ENCODE data around the gene FBRSL1.

Gene FBRSL1

GRCh38 chr12:132508491-132508740 lies 18.5 kb downstream of the FBRSL1 start:
- Histone ChIP-seq H3K9me3 (replicated peaks in 1 of 2; ENCODE audit: control insufficient read depth in 2 of 2, insufficient read depth in 1 of 2, low read depth in 1 of 2, low read length in 2 of 2) (no peaks in the 10 kb centered on the region), H2BK12ac (ENCODE audit: low read length) (no peak overlapping the region), H3K18ac (ENCODE audit: low read length) (no peak overlapping the region), H4K8ac (ENCODE audit: low read depth, low read length) (peak overlapping the region; percentile 43), H4K91ac (ENCODE audit: low read depth, low read length, poor library complexity) (no peak overlapping the region), H2AFZ (ENCODE audit: low read length) (no peak overlapping the region), H3K14ac (ENCODE audit: low read length) (no peak overlapping the region), H3K4ac (ENCODE audit: low read length) (no peak overlapping the region), H3K4me2 (ENCODE audit: insufficient read depth, low read length, poor library complexity, severe bottlenecking) (no peak overlapping the region), H2BK120ac (ENCODE audit: low read depth, low read length) (no peak overlapping the region), H3K27ac (replicated peaks; ENCODE audit: low read length) (no peak overlapping the region), H2BK5ac (ENCODE audit: low read length) (no peak overlapping the region), H2AK5ac (ENCODE audit: low read depth, low read length) (no peak overlapping the region), H3K4me1 (ENCODE audit: control insufficient read depth in 2 of 2, insufficient read depth in 1 of 2, low read depth in 1 of 2, low read length in 2 of 2) (peaks cover 6 to 16% of the 10 kb centered on the region in 2 donors), H3K27me3 (ENCODE audit: control insufficient read depth in 3 of 3, insufficient read depth in 3 of 3, low read depth in 1 of 3, low read length in 3 of 3) (no peaks in the 10 kb centered on the region), H3K36me3 (replicated peaks in 1 of 2; ENCODE audit: control insufficient read depth in 2 of 2, insufficient read depth in 2 of 2, low read length in 2 of 2) (peaks cover 2 to 13% of the 10 kb centered on the region in 2 donors), H3K4me3 (ENCODE audit: low read length in 2 of 2) (no peak overlapping the region), H3K23ac (ENCODE audit: low read depth, low read length, poor library complexity) (peak overlapping the region; percentile 65), H2BK15ac (ENCODE audit: low read length) (no peak overlapping the region), H3K9ac (ENCODE audit: low read depth, low read length, poor library complexity) (peak overlapping the region; percentile 12), H3K79me1 (ENCODE audit: low read depth, low read length) (peaks cover 24% of the 10 kb centered on the region)
- no CpG with 5 or more reads among the region's 16 CpGs for WGBS, 2 donors (ENCODE audit: extremely low coverage in 2 of 2, insufficient read length in 2 of 2, insufficient replicate concordance in 1 of 2)
- no peak for DNase-seq (ENCODE audit: low spot score)

GRCh38 chr12:132508860-132509732 lies 19.1 kb downstream of the FBRSL1 start:
- H3K4ac ChIP-seq (ENCODE audit: low read length), result no peak overlapping the region
- H2AFZ ChIP-seq (ENCODE audit: low read length), result no peak overlapping the region
- no peak overlapping the region for H4K8ac ChIP-seq (ENCODE audit: low read depth, low read length)
- H3K4me2 ChIP-seq (ENCODE audit: insufficient read depth, low read length, poor library complexity, severe bottlenecking), result no peak overlapping the region
- no peak overlapping the region for H3K4me3 ChIP-seq (ENCODE audit: low read length in 2 of 2)
- H4K91ac ChIP-seq (ENCODE audit: low read depth, low read length, poor library complexity), result no peak overlapping the region
- no peak overlapping the region for H2BK120ac ChIP-seq (ENCODE audit: low read depth, low read length)
- no peak overlapping the region for H3K14ac ChIP-seq (ENCODE audit: low read length)
- no peak overlapping the region for H2BK15ac ChIP-seq (ENCODE audit: low read length)
- H3K9ac ChIP-seq (ENCODE audit: low read depth, low read length, poor library complexity), result no peak overlapping the region
- peaks cover 22% of the 10 kb centered on the region for H3K79me1 ChIP-seq (ENCODE audit: low read depth, low read length)
- H2BK12ac ChIP-seq (ENCODE audit: low read length), result no peak overlapping the region
- H3K36me3 ChIP-seq (replicated peaks in 1 of 2; ENCODE audit: control insufficient read depth in 2 of 2, insufficient read depth in 2 of 2, low read length in 2 of 2), result peaks cover 2 to 13% of the 10 kb centered on the region in 2 donors
- peaks cover 6 to 16% of the 10 kb centered on the region in 2 donors for H3K4me1 ChIP-seq (ENCODE audit: control insufficient read depth in 2 of 2, insufficient read depth in 1 of 2, low read depth in 1 of 2, low read length in 2 of 2)
- no peak overlapping the region for H2BK5ac ChIP-seq (ENCODE audit: low read length)
- H2AK5ac ChIP-seq (ENCODE audit: low read depth, low read length), result no peak overlapping the region
- DNase-seq (ENCODE audit: low spot score), result no peak
- no peak overlapping the region for H3K27ac ChIP-seq (replicated peaks; ENCODE audit: low read length)
- no peaks in the 10 kb centered on the region for H3K9me3 ChIP-seq (replicated peaks in 1 of 2; ENCODE audit: control insufficient read depth in 2 of 2, insufficient read depth in 1 of 2, low read depth in 1 of 2, low read length in 2 of 2)
- no CpG with 5 or more reads among the region's 53 CpGs for WGBS, 2 donors (ENCODE audit: extremely low coverage in 2 of 2, insufficient read length in 2 of 2, insufficient replicate concordance in 1 of 2)
- peak overlapping the region; percentile 65 for H3K23ac ChIP-seq (ENCODE audit: low read depth, low read length, poor library complexity)
- no peak overlapping the region for H3K18ac ChIP-seq (ENCODE audit: low read length)
- no peaks in the 10 kb centered on the region for H3K27me3 ChIP-seq (ENCODE audit: control insufficient read depth in 3 of 3, insufficient read depth in 3 of 3, low read depth in 1 of 3, low read length in 3 of 3)

- Histone ChIP-seq H3K27me3 (ENCODE audit: control insufficient read depth in 3 of 3, insufficient read depth in 3 of 3, low read depth in 1 of 3, low read length in 3 of 3) (no peaks in the 10 kb centered on the region), H2BK5ac (ENCODE audit: low read length) (no peak overlapping the region), H4K91ac (ENCODE audit: low read depth, low read length, poor library complexity) (no peak overlapping the region), H3K23ac (ENCODE audit: low read depth, low read length, poor library complexity) (no peak overlapping the region), H2BK120ac (ENCODE audit: low read depth, low read length) (no peak overlapping the region), H3K4me2 (ENCODE audit: insufficient read depth, low read length, poor library complexity, severe bottlenecking) (no peak overlapping the region), H3K4me1 (ENCODE audit: control insufficient read depth in 2 of 2, insufficient read depth in 1 of 2, low read depth in 1 of 2, low read length in 2 of 2) (peaks cover 6 to 16% of the 10 kb centered on the region in 2 donors), H3K4ac (ENCODE audit: low read length) (no peak overlapping the region), H2AK5ac (ENCODE audit: low read depth, low read length) (no peak overlapping the region), H3K14ac (ENCODE audit: low read length) (no peak overlapping the region), H4K8ac (ENCODE audit: low read depth, low read length) (no peak overlapping the region), H3K18ac (ENCODE audit: low read length) (no peak overlapping the region), H3K36me3 (replicated peaks in 1 of 2; ENCODE audit: control insufficient read depth in 2 of 2, insufficient read depth in 2 of 2, low read length in 2 of 2) (peaks cover 6 to 13% of the 10 kb centered on the region in 2 donors), H3K9me3 (replicated peaks in 1 of 2; ENCODE audit: control insufficient read depth in 2 of 2, insufficient read depth in 1 of 2, low read depth in 1 of 2, low read length in 2 of 2) (peaks cover 0 to 4% of the 10 kb centered on the region in 2 donors), H2AFZ (ENCODE audit: low read length) (no peak overlapping the region), H2BK12ac (ENCODE audit: low read length) (no peak overlapping the region), H3K79me1 (ENCODE audit: low read depth, low read length) (peaks cover 20% of the 10 kb centered on the region), H3K9ac (ENCODE audit: low read depth, low read length, poor library complexity) (no peak overlapping the region), H3K4me3 (ENCODE audit: low read length in 2 of 2) (no peak overlapping the region), H3K27ac (replicated peaks; ENCODE audit: low read length) (no peak overlapping the region), H2BK15ac (ENCODE audit: low read length) (no peak overlapping the region)
- no CpG with 5 or more reads among the region's 33 CpGs for WGBS, 2 donors (ENCODE audit: extremely low coverage in 2 of 2, insufficient read length in 2 of 2, insufficient replicate concordance in 1 of 2)
- no peak for DNase-seq (ENCODE audit: low spot score)
Observed at GRCh38 chr12:132510111-132510724, 20.3 kb downstream of the FBRSL1 start.

DNA sequence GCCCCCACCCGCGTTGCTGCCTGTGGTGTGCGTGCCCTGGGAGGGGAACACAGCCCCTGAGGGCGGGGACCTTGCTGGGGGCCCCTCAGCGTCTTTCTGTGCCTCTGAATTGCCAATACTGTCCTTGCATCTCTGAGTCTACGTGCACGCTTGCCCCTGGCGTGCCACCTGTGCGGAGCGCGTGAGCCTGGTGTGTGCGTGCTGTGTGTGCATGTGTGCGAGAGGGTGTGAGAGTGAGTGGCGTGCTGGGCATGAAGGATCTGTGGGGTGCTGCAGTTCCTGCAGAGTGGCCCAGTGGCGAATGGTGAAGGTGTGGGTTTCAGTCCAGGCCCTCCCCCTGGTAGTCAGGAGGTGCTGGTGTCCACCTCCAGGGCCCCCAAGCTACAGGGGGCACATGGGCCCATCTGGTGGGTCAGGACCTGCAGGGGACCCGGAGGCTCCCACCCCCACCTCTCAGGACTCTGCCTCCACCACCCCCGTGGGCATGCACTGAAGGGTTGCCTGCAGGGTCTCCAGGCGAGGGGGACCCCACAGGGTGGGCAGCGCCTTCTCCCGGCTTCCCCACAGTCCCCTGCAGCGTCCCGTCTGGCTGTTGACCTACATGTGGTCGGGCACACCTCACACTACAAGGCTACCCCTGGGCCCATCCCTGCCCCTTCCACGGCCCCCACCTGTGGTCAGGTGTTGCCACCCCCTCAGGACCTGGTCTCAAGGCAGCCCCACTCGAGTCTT lies 21.0 kb downstream of the FBRSL1 start:
- Histone ChIP-seq H3K36me3 (replicated peaks in 1 of 2; ENCODE audit: control insufficient read depth in 2 of 2, insufficient read depth in 2 of 2, low read length in 2 of 2) (peaks cover 6 to 13% of the 10 kb centered on the region in 2 donors), H3K14ac (ENCODE audit: low read length) (no peak overlapping the region), H2BK15ac (ENCODE audit: low read length) (no peak overlapping the region), H3K4me3 (ENCODE audit: low read length in 2 of 2) (no peak overlapping the region), H2AFZ (ENCODE audit: low read length) (no peak overlapping the region), H3K9ac (ENCODE audit: low read depth, low read length, poor library complexity) (peak overlapping the region; percentile 44), H3K9me3 (replicated peaks in 1 of 2; ENCODE audit: control insufficient read depth in 2 of 2, insufficient read depth in 1 of 2, low read depth in 1 of 2, low read length in 2 of 2) (peaks cover 0 to 5% of the 10 kb centered on the region in 2 donors), H2BK5ac (ENCODE audit: low read length) (peak overlapping the region; percentile 53), H3K4me1 (ENCODE audit: control insufficient read depth in 2 of 2, insufficient read depth in 1 of 2, low read depth in 1 of 2, low read length in 2 of 2) (peaks cover 6 to 13% of the 10 kb centered on the region in 2 donors), H3K27ac (replicated peaks; ENCODE audit: low read length) (no peak overlapping the region), H3K79me1 (ENCODE audit: low read depth, low read length) (peaks cover 20% of the 10 kb centered on the region), H3K27me3 (ENCODE audit: control insufficient read depth in 3 of 3, insufficient read depth in 3 of 3, low read depth in 1 of 3, low read length in 3 of 3) (no peaks in the 10 kb centered on the region), H3K18ac (ENCODE audit: low read length) (no peak overlapping the region), H2AK5ac (ENCODE audit: low read depth, low read length) (no peak overlapping the region), H3K4me2 (ENCODE audit: insufficient read depth, low read length, poor library complexity, severe bottlenecking) (no peak overlapping the region), H4K91ac (ENCODE audit: low read depth, low read length, poor library complexity) (no peak overlapping the region), H4K8ac (ENCODE audit: low read depth, low read length) (no peak overlapping the region), H3K23ac (ENCODE audit: low read depth, low read length, poor library complexity) (no peak overlapping the region), H3K4ac (ENCODE audit: low read length) (no peak overlapping the region), H2BK120ac (ENCODE audit: low read depth, low read length) (no peak overlapping the region), H2BK12ac (ENCODE audit: low read length) (no peak overlapping the region)
- DNase-seq (ENCODE audit: low spot score), result no peak
- WGBS, 2 donors (ENCODE audit: extremely low coverage in 2 of 2, insufficient read length in 2 of 2, insufficient replicate concordance in 1 of 2), result no CpG with 5 or more reads among the region's 25 CpGs
